Keratinocyte (primary cell): Measurements from ENCODE around the gene RBM47. TPM values are rescaled to one million over a fixed set of nuclear protein-coding genes. Genes with fewer than 3 reads are reported as not detected.

ENCODE experiments used
- DNase-seq: peaks from one replicate; pipeline ENCODE4 v3.0.0-alpha.2; 2011; ENCODE audit warnings: low read depth, missing footprints, low spot score
- FAIRE-seq: peaks from 2 replicates; lab custom pipeline; 2011; peaks lifted over from hg19 to GRCh38; lab: Jason Lieb, UNC
- H2AFZ ChIP-seq: 2 replicates; pipeline ENCODE4 v1.6.0; 2012; ENCODE audit warnings: low read length, control low read depth, inconsistent platforms; ENCODE audit not compliant: control insufficient read depth
- H3K27ac ChIP-seq: 2 replicates; pipeline ENCODE4 v1.5.1; 2011; ENCODE audit warnings: low read length; ENCODE audit not compliant: control insufficient read depth, insufficient read depth
- H3K27me3 ChIP-seq: 3 replicates; pipeline ENCODE4 v1.6.0; 2011; ENCODE audit warnings: low read length; ENCODE audit not compliant: control insufficient read depth, insufficient read depth; ENCODE audit errors: extremely low read depth
- H3K36me3 ChIP-seq, 2 experiments: 2 replicates in 1 of 2; 3 replicates in 1 of 2; pipeline ENCODE4 v1.5.1; 2011; ENCODE audit warnings: low read length in 2 of 2, mild to moderate bottlenecking in 1 of 2; ENCODE audit not compliant: control insufficient read depth in 2 of 2, insufficient read depth in 2 of 2; ENCODE audit errors: extremely low read depth in 1 of 2
- H3K4me1 ChIP-seq: 3 replicates; pipeline ENCODE4 v1.5.1; 2011; ENCODE audit warnings: low read length; ENCODE audit not compliant: control insufficient read depth, insufficient read depth; ENCODE audit errors: extremely low read depth
- H3K4me2 ChIP-seq: 3 replicates; pipeline ENCODE4 v1.6.0; 2011; ENCODE audit warnings: low read depth, low read length; ENCODE audit not compliant: control insufficient read depth, insufficient read depth; ENCODE audit errors: extremely low read depth
- H3K4me3 ChIP-seq, 3 experiments: fragments of 200-600 bp in 1 of 3; sonication (generic) in 1 of 3; 2 replicates in 2 of 3; 3 replicates in 1 of 3; pipeline ENCODE4 v1.5.1; 2011 to 2016; ENCODE audit warnings: low read length in 3 of 3, mild to moderate bottlenecking in 3 of 3, control low read depth in 2 of 3, inconsistent platforms in 1 of 3, low read depth in 1 of 3, mixed read lengths in 1 of 3, mixed run types in 1 of 3, moderate library complexity in 1 of 3; ENCODE audit not compliant: control insufficient read depth in 2 of 3, insufficient read depth in 2 of 3; ENCODE audit errors: extremely low read depth in 1 of 3
- H3K79me2 ChIP-seq: 2 replicates; pipeline ENCODE4 v1.6.0; 2012; ENCODE audit warnings: low read length; ENCODE audit not compliant: control insufficient read depth, insufficient read depth
- H3K9ac ChIP-seq: 3 replicates; pipeline ENCODE4 v1.6.0; 2011; ENCODE audit warnings: low read length; ENCODE audit not compliant: control insufficient read depth, insufficient read depth; ENCODE audit errors: extremely low read depth
- H3K9me1 ChIP-seq: 3 replicates; pipeline ENCODE4 v1.6.0; 2011; ENCODE audit warnings: low read length; ENCODE audit not compliant: control insufficient read depth, insufficient read depth; ENCODE audit errors: extremely low read depth
- H3K9me3 ChIP-seq: 2 replicates; pipeline ENCODE4 v1.5.1; 2012; ENCODE audit warnings: low read depth, low read length; ENCODE audit not compliant: control insufficient read depth
- H4K20me1 ChIP-seq: 3 replicates; pipeline ENCODE4 v1.6.0; 2011; ENCODE audit warnings: low read length; ENCODE audit not compliant: control insufficient read depth, insufficient read depth; ENCODE audit errors: extremely low read depth
- EZH2 ChIP-seq: IDR thresholded peaks from one replicate; pipeline ENCODE4 v1.6.1; 2012; ENCODE audit warnings: inconsistent platforms, mild to moderate bottlenecking, low read length, moderate library complexity
- dilution Hi-C: fragments of 300-500 bp; cut with MboI; formaldehyde crosslinking; loops from one replicate; pipeline ENCODE4 v1.7.0; 2020; ENCODE audit warnings: low sequenced_read_pairs; ENCODE audit not compliant: extremely low pct_ligation_motif_present
- polyA plus RNA-seq, 5 experiments: library from polyadenylated mRNA; depleted of rRNA in 3 of 5; stranded (reverse) in 3 of 5; stranded (forward) in 1 of 5; unstranded in 1 of 5; fragments of >200 nt; gene quantifications; 1 replicate in 1 of 5; 2 replicates in 3 of 5; 3 replicates in 1 of 5; pipeline versions ENCODE4 v1.2.1 to v1.2.3, GENCODE V29; 2011 to 2012; ENCODE audit warnings: missing spikeins in 2 of 5, low read depth in 1 of 5, low replicate concordance in 1 of 5
- TF ChIP-seq, protein P1 (sequence below), 3 experiments: IDR thresholded peaks in 1 of 3; conservative IDR thresholded peaks in 1 of 3; optimal IDR thresholded peaks in 1 of 3; 2 replicates in 2 of 3; 3 replicates in 1 of 3; pipeline versions ENCODE3 to v1.5.1; 2011; ENCODE audit warnings: low read length in 3 of 3, mild to moderate bottlenecking in 3 of 3, moderate library complexity in 2 of 3, control low read depth in 1 of 3, inconsistent platforms in 1 of 3; ENCODE audit not compliant: insufficient read depth in 2 of 3; ENCODE audit errors: extremely low read depth in 1 of 3

The RBM47 gene
- polyA plus RNA-seq, 1 donor (not counting 4 experiments of a cell fraction or from before 2014, with no cell fraction given) = 6.9 TPM

DNA sequence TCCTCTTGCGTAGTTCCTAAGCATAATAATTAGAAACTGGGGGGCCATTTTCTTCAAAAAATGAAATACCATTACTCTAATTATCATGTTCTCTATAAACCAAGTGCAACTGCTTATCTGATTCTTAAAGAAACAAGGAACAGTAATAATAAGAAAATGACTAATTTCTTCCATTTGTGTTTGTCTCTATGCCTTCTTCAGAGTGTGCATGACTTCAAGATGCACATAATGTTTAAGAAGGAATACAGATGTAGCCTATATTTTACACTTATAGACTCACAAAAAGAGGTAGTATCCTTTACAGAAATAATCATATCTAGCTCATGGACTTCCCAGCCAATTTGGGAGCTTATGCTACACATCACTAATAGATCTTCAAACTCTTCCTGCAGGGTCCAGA, 162.9 kb downstream of the RBM47 start:
- dilution Hi-C loops = no loop called here
- Histone ChIP-seq H2AFZ (no peak overlapping the region), H3K4me2 (no peak overlapping the region), H3K79me2 (no peaks in the 10 kb centered on the region), H3K27ac (no peak overlapping the region), H4K20me1 (no peaks in the 10 kb centered on the region), H3K36me3 (no peaks in the 10 kb centered on the region), H3K9me1 (no peaks in the 10 kb centered on the region), H3K4me1 (peaks cover 2% of the 10 kb centered on the region), H3K27me3 (no peaks in the 10 kb centered on the region), H3K9ac (no peak overlapping the region), H3K9me3 (no peaks in the 10 kb centered on the region), H3K4me3 (no peak overlapping the region)
- DNase-seq (no peak), FAIRE-seq (no peak)
- TF ChIP-seq, protein P1, sequence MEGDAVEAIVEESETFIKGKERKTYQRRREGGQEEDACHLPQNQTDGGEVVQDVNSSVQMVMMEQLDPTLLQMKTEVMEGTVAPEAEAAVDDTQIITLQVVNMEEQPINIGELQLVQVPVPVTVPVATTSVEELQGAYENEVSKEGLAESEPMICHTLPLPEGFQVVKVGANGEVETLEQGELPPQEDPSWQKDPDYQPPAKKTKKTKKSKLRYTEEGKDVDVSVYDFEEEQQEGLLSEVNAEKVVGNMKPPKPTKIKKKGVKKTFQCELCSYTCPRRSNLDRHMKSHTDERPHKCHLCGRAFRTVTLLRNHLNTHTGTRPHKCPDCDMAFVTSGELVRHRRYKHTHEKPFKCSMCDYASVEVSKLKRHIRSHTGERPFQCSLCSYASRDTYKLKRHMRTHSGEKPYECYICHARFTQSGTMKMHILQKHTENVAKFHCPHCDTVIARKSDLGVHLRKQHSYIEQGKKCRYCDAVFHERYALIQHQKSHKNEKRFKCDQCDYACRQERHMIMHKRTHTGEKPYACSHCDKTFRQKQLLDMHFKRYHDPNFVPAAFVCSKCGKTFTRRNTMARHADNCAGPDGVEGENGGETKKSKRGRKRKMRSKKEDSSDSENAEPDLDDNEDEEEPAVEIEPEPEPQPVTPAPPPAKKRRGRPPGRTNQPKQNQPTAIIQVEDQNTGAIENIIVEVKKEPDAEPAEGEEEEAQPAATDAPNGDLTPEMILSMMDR (optimal IDR thresholded peaks at IDR 0.05 in 1 of 3, IDR thresholded peaks at IDR 0.05 in 1 of 3, conservative IDR thresholded peaks at IDR 0.05 in 1 of 3; ENCODE audit: extremely low read depth in 1 of 3, insufficient read depth in 2 of 3, low read length in 3 of 3) = no peak
- TF ChIP-seq EZH2 = no peak

DNA sequence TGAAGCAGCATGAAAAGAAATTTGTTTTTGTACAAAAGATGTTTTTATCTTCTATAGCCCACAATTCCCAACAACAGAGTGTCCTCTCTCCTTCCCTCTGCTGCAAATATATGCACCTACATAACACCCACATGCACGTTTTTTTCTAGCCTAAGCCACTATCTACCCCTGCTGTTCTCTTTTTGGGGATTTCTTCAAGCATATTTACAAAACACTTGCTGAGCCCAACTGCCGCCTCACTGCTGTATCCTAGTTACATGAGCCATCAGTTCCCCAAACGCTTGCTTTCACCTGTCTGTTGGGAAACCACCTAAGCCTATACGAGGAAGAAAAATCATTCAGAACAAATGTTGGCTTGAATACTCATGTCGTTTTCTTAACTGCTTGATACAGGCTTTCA, 167.3 kb downstream of the RBM47 start:
- FAIRE-seq = no peak
- H3K36me3 ChIP-seq = no peaks in the 10 kb centered on the region
- no peak overlapping the region for H3K9ac ChIP-seq
- H4K20me1 ChIP-seq = no peaks in the 10 kb centered on the region
- no peak overlapping the region for H3K4me3 ChIP-seq
- no peaks in the 10 kb centered on the region for H3K9me3 ChIP-seq
- no peak overlapping the region for H3K27ac ChIP-seq
- no peak for DNase-seq
- H3K9me1 ChIP-seq = no peaks in the 10 kb centered on the region
- no peaks in the 10 kb centered on the region for H3K4me1 ChIP-seq
- dilution Hi-C loops = no loop called here
- TF ChIP-seq, protein P1 (optimal IDR thresholded peaks at IDR 0.05 in 1 of 3, IDR thresholded peaks at IDR 0.05 in 1 of 3, conservative IDR thresholded peaks at IDR 0.05 in 1 of 3; ENCODE audit: extremely low read depth in 1 of 3, insufficient read depth in 2 of 3, low read length in 3 of 3) = no peak
- no peak for TF ChIP-seq EZH2
- H2AFZ ChIP-seq = no peak overlapping the region
- no peaks in the 10 kb centered on the region for H3K27me3 ChIP-seq
- no peak overlapping the region for H3K4me2 ChIP-seq
- no peaks in the 10 kb centered on the region for H3K79me2 ChIP-seq
